H1 (cell line): Measurements from ENCODE around the gene WDFY1. TPM values are rescaled to one million over a fixed set of nuclear protein-coding genes. Genes with fewer than 3 reads are reported as not detected.

Experiments used
- CTCF ChIA-PET: fragments of 300-600 bp; sonication (Branson Sonifier 250); formaldehyde crosslinking; loops from one replicate; lab custom pipeline; 2021; ENCODE audit not compliant: partially characterized antibody; lab: Charles Lee
- POLR2A ChIA-PET: fragments of 300-600 bp; sonication (Branson Sonifier 250); formaldehyde crosslinking; loops from one replicate; lab custom pipeline; 2021; ENCODE audit warnings: inconsistent platforms; ENCODE audit not compliant: partially characterized antibody; lab: Charles Lee
- DNase-seq, 2 experiments: peaks; one replicate each; pipeline versions ENCODE4 v3.0.0 to v3.0.0-alpha.2; 2010 to 2022; ENCODE audit warnings: low spot score in 2 of 2, low read depth in 1 of 2, mixed read lengths in 1 of 2
- FAIRE-seq: peaks from 2 replicates; lab custom pipeline; 2011; peaks lifted over from hg19 to GRCh38; lab: Jason Lieb, UNC
- H2AFZ ChIP-seq: 2 replicates; pipeline ENCODE4 v1.8.1; 2012; ENCODE audit warnings: low read length, inconsistent platforms
- H2AK5ac ChIP-seq: 2 replicates; pipeline ENCODE4 v1.6.1; 2013; ENCODE audit warnings: low read depth, low read length
- H2BK120ac ChIP-seq: replicated peaks from 2 replicates; pipeline ENCODE3; 2013; ENCODE audit warnings: low read depth, low read length, inconsistent platforms
- H2BK12ac ChIP-seq: 2 replicates; pipeline ENCODE4 v1.6.1; 2013; ENCODE audit warnings: low read depth, low read length
- H2BK15ac ChIP-seq: 2 replicates; pipeline ENCODE4 v1.6.1; 2013; ENCODE audit warnings: low read length
- H2BK20ac ChIP-seq: 2 replicates; pipeline ENCODE4 v1.6.1; 2013; ENCODE audit warnings: low read length
- H2BK5ac ChIP-seq: 2 replicates; pipeline ENCODE4 v1.6.1; 2013; ENCODE audit warnings: low read depth, low read length
- H3K14ac ChIP-seq: 2 replicates; pipeline ENCODE4 v1.6.1; 2013; ENCODE audit warnings: inconsistent platforms; ENCODE audit not compliant: insufficient read length
- H3K18ac ChIP-seq: 2 replicates; pipeline ENCODE4 v1.6.1; 2013; ENCODE audit warnings: low read length; ENCODE audit errors: extremely low read depth
- H3K23ac ChIP-seq: 2 replicates; pipeline ENCODE4 v1.6.1; 2013; ENCODE audit warnings: inconsistent platforms; ENCODE audit not compliant: insufficient read length
- H3K23me2 ChIP-seq: 2 replicates; pipeline ENCODE4 v1.6.1; 2013; ENCODE audit warnings: low read depth, low read length
- H3K27ac ChIP-seq: 2 replicates; pipeline ENCODE4 v1.6.1; 2011; ENCODE audit warnings: low read depth, low read length, inconsistent platforms
- H3K27me3 ChIP-seq, 4 experiments: replicated peaks in 1 of 4; 1 replicate in 1 of 4; 2 replicates in 3 of 4; pipeline versions ENCODE4 v1.6.1 to v1.8.1; 2011 to 2013; ENCODE audit warnings: low read length in 3 of 4, mild to moderate bottlenecking in 3 of 4, inconsistent platforms in 2 of 4, mixed read lengths in 2 of 4, moderate library complexity in 1 of 4; ENCODE audit not compliant: control insufficient read depth in 3 of 4, insufficient read depth in 3 of 4; ENCODE audit errors: extremely low read depth in 1 of 4
- H3K36me3 ChIP-seq, 4 experiments: 2 replicates each; pipeline versions ENCODE4 v1.6.1 to v1.8.1; 2011 to 2013; ENCODE audit warnings: mild to moderate bottlenecking in 4 of 4, low read length in 3 of 4, moderate library complexity in 2 of 4, control low read depth in 1 of 4, inconsistent platforms in 1 of 4; ENCODE audit not compliant: insufficient read depth in 4 of 4, control insufficient read depth in 2 of 4
- H3K4ac ChIP-seq: replicated peaks from 2 replicates; pipeline ENCODE3; 2013; ENCODE audit warnings: low read length, low read depth, mixed read lengths, inconsistent platforms; ENCODE audit not compliant: insufficient read length
- H3K4me1 ChIP-seq, 4 experiments: replicated peaks in 1 of 4; 1 replicate in 1 of 4; 2 replicates in 3 of 4; pipeline versions ENCODE4 v1.6.1 to v1.8.1; 2011 to 2013; ENCODE audit warnings: low read length in 3 of 4, inconsistent platforms in 2 of 4, mixed read lengths in 1 of 4; ENCODE audit not compliant: insufficient read depth in 4 of 4, control insufficient read depth in 3 of 4
- H3K4me2 ChIP-seq, 2 experiments: 2 replicates each; pipeline versions ENCODE4 v1.6.1 to v1.8.1; 2011 to 2013; ENCODE audit warnings: low read depth in 2 of 2, low read length in 2 of 2, control low read depth in 1 of 2, inconsistent platforms in 1 of 2, mild to moderate bottlenecking in 1 of 2; ENCODE audit not compliant: insufficient read depth in 1 of 2
- H3K4me3 ChIP-seq, 4 experiments: fragments of 200-600, 300-600 bp in 1 of 4; sonication (generic), shearing (Covaris generic), sonication (Bioruptor Twin) in 1 of 4; 2 replicates each; pipeline versions ENCODE4 v1.5.1 to v1.8.1; 2011 to 2016; ENCODE audit warnings: low read length in 4 of 4, low read depth in 3 of 4, control low read depth in 2 of 4, inconsistent platforms in 2 of 4, mild to moderate bottlenecking in 2 of 4, mixed read lengths in 1 of 4, moderate library complexity in 1 of 4; ENCODE audit not compliant: insufficient read depth in 2 of 4; ENCODE audit errors: extremely low read depth in 1 of 4
- H3K56ac ChIP-seq: replicated peaks from 2 replicates; pipeline ENCODE3; 2013; ENCODE audit warnings: low read depth, mild to moderate bottlenecking, mixed read lengths, low read length, inconsistent platforms; ENCODE audit not compliant: insufficient read length
- H3K79me1 ChIP-seq: 2 replicates; pipeline ENCODE4 v1.6.1; 2013; ENCODE audit warnings: low read depth, low read length, control low read depth
- H3K79me2 ChIP-seq, 2 experiments: 2 replicates each; pipeline versions ENCODE4 v1.6.1 to v1.8.1; 2012 to 2013; ENCODE audit warnings: low read length in 2 of 2, mild to moderate bottlenecking in 2 of 2, inconsistent platforms in 1 of 2; ENCODE audit not compliant: insufficient read depth in 2 of 2, control insufficient read depth in 1 of 2
- H3K9ac ChIP-seq, 4 experiments: replicated peaks in 1 of 4; 1 replicate in 1 of 4; 2 replicates in 3 of 4; pipeline versions ENCODE4 v1.6.1 to v1.8.1; 2011 to 2013; ENCODE audit warnings: low read depth in 3 of 4, low read length in 3 of 4, control low read depth in 2 of 4, mild to moderate bottlenecking in 2 of 4, moderate library complexity in 2 of 4, inconsistent platforms in 1 of 4; ENCODE audit errors: extremely low read depth in 1 of 4
- H3K9me3 ChIP-seq, 2 experiments: 2 replicates each; pipeline versions ENCODE4 v1.6.1 to v1.8.1; 2012 to 2013; ENCODE audit warnings: mild to moderate bottlenecking in 2 of 2, moderate library complexity in 2 of 2, control low read depth in 1 of 2, inconsistent platforms in 1 of 2, low read depth in 1 of 2, low read length in 1 of 2, mixed read lengths in 1 of 2; ENCODE audit not compliant: insufficient read depth in 2 of 2
- H4K20me1 ChIP-seq, 2 experiments: replicated peaks in 1 of 2; 2 replicates each; pipeline versions ENCODE3 to v1.8.1; 2011 to 2013; ENCODE audit warnings: inconsistent platforms in 2 of 2, low read length in 2 of 2, mild to moderate bottlenecking in 1 of 2; ENCODE audit not compliant: insufficient read depth in 2 of 2, control insufficient read depth in 1 of 2
- H4K5ac ChIP-seq: 2 replicates; pipeline ENCODE4 v1.6.1; 2013; ENCODE audit warnings: low read length, low read depth, mixed read lengths, inconsistent platforms; ENCODE audit not compliant: insufficient read length
- H4K8ac ChIP-seq: 2 replicates; pipeline ENCODE4 v1.8.0; 2013; ENCODE audit warnings: mild to moderate bottlenecking, moderate library complexity, low read length, inconsistent platforms; ENCODE audit not compliant: insufficient read depth; ENCODE audit errors: extremely low read depth
- H4K91ac ChIP-seq: replicated peaks from 2 replicates; pipeline ENCODE3; 2013; ENCODE audit warnings: low read length, mixed read lengths, inconsistent platforms; ENCODE audit not compliant: insufficient read length
- WGBS, 2 experiments: shearing (Covaris generic) in 1 of 2; methylation state at CpG; one replicate each; pipeline versions ENCODE4 v1.1.6 to v1.1.7; 2013 to 2015; ENCODE audit warnings: low lambda C conversion rate in 2 of 2, mixed read lengths in 2 of 2, inconsistent platforms in 1 of 2, low coverage in 1 of 2, missing lambda C conversion rate in 1 of 2; ENCODE audit not compliant: insufficient replicate concordance in 2 of 2, insufficient coverage in 1 of 2, insufficient read length in 1 of 2; ENCODE audit errors: extremely low coverage in 1 of 2, missing lambda C conversion rate in 1 of 2; 5-methylcytosine and 5-hydroxymethylcytosine counted together
- polyA plus RNA-seq, 7 experiments: library from polyadenylated mRNA; depleted of rRNA in 3 of 7; stranded (reverse) in 5 of 7; unstranded in 2 of 7; fragments of >200 nt in 5 of 7; fragments of 200-250 nt in 2 of 7; gene quantifications; 1 replicate in 5 of 7; 2 replicates in 1 of 7; 4 replicates in 1 of 7; pipeline versions ENCODE4 v1.2.1 to v1.2.3, GENCODE V29; 2011 to 2013; ENCODE audit warnings: missing spikeins in 2 of 7, mixed read lengths in 2 of 7
- total RNA-seq: library from RNA; stranded (reverse); fragmentation: NEBNext Ultra II Directional; extraction: Animal tissue kit (Norgen Biotek cat#: 25700); gene quantifications from 2 replicates; pipeline ENCODE4 v1.2.1, GENCODE V29; 2021

Gene WDFY1
- total and polyA plus RNA-seq, 2 of the 8 experiments (the other 6 are each of a cell fraction or from before 2014, with no cell fraction given) = 68.4 to 94.7 TPM

GRCh38 chr2:223852281-223852795 is 92.8 kb downstream of the WDFY1 start:
- Histone ChIP-seq H4K5ac (no peak overlapping the region), H4K8ac (no peak overlapping the region), H2AFZ (no peak overlapping the region), H2BK5ac (no peak overlapping the region), H3K23me2 (no peaks in the 10 kb centered on the region), H3K14ac (no peak overlapping the region), H4K20me1 (no peaks in the 10 kb centered on the region), H3K23ac (no peak overlapping the region), H4K91ac (no peak overlapping the region), H3K27me3 (no peaks in the 10 kb centered on the region), H2BK120ac (no peak overlapping the region), H2BK20ac (no peak overlapping the region), H3K9me3 (peaks cover 0 to 3% of the 10 kb centered on the region in 2 experiments; a peak in 1 of 4 replicates), H3K36me3 (no peaks in the 10 kb centered on the region), H3K4ac (no peak overlapping the region), H2AK5ac (no peak overlapping the region), H3K56ac (no peak overlapping the region), H3K27ac (no peak overlapping the region), H3K18ac (no peak overlapping the region), H3K4me1 (no peaks in the 10 kb centered on the region), H2BK15ac (no peak overlapping the region), H3K4me3 (no peak overlapping the region), H3K4me2 (no peak overlapping the region), H3K79me2 (no peaks in the 10 kb centered on the region), H2BK12ac (no peak overlapping the region), H3K9ac (no peak overlapping the region), H3K79me1 (no peaks in the 10 kb centered on the region)
- no peak for FAIRE-seq
- 95% methylated on average over 3 of the region's 3 CpGs; no CpG with 5 or more reads in 1 of the 2 experiments for WGBS, 2 experiments
- no peak for DNase-seq
- ChIA-PET POLR2A (no interaction called here), CTCF (interaction anchor here (1.2 kb wide), 1 partner anchor 92 kb away, joined by 3 read pairs; no protein-coding TSS in a partner anchor)
